ENCODE results near the gene TEDC1. TPM values are rescaled to one million over a fixed set of nuclear protein-coding genes. Genes with fewer than 3 reads are reported as not detected.
"Not testable (repeated sequence)": the region's sequence is repeated elsewhere in the genome, so short reads cannot be mapped to it uniquely, and the experiment has no call there.

Gene TEDC1
- polyA plus RNA-seq, 6 donors from 2014 or later: 3.5 to 13.6 (median 8.3) TPM

GRCh38 chr14:105533811-105534498 is 42.9 kb downstream of the TEDC1 start:
- no peak for ATAC-seq (ENCODE audit: low read depth in 2 of 2)
- no peaks in the 10 kb centered on the region for H3K9me3 Mint-ChIP-seq
- H3K36me3 Mint-ChIP-seq: no peaks in the 10 kb centered on the region
- no peak for DNase-seq
- H3K4me3 Mint-ChIP-seq: peak overlapping the region in 6 of 8 donors; percentile 15 to 42 (median 24)
- no peaks in the 10 kb centered on the region for H3K27me3 Mint-ChIP-seq
- peak overlapping the region in 3 of 6 donors; percentile 26 to 94 (median 67) for H3K27ac Mint-ChIP-seq
- peaks cover 34 to 46% (median 40%) of the 10 kb centered on the region in 3 donors for H3K4me1 Mint-ChIP-seq

GRCh38 chr14:105534586-105534985 is 43.5 kb downstream of the TEDC1 start:
- no peaks in the 10 kb centered on the region for H3K9me3 Mint-ChIP-seq
- no peak overlapping the region for H3K27ac Mint-ChIP-seq
- ATAC-seq (ENCODE audit: low read depth in 2 of 2) (no peak), DNase-seq (no peak)
- H3K4me3 Mint-ChIP-seq: no peak overlapping the region
- H3K27me3 Mint-ChIP-seq: no peaks in the 10 kb centered on the region
- H3K36me3 Mint-ChIP-seq: no peaks in the 10 kb centered on the region
- H3K4me1 Mint-ChIP-seq: peaks cover 34 to 42% (median 40%) of the 10 kb centered on the region in 3 donors

GRCh38 chr14:105536051-105536450 is 45.0 kb downstream of the TEDC1 start:
- no peak for DNase-seq
- Mint-ChIP-seq H3K9me3 (no peaks in the 10 kb centered on the region), H3K4me3 (peak overlapping the region in 1 of 8 donors; percentile 9), H3K36me3 (no peaks in the 10 kb centered on the region), H3K27ac (no peak overlapping the region), H3K27me3 (no peaks in the 10 kb centered on the region), H3K4me1 (peaks cover 29 to 34% (median 31%) of the 10 kb centered on the region in 3 donors)
- no peak for ATAC-seq (ENCODE audit: low read depth in 2 of 2)

- no peaks in the 10 kb centered on the region for H3K36me3 Mint-ChIP-seq
- H3K27me3 Mint-ChIP-seq: peaks cover 0 to 8% (median 0%) of the 10 kb centered on the region in 3 donors
- peak overlapping the region in 1 of 8 donors; percentile 70 for H3K4me3 Mint-ChIP-seq
- H3K4me1 Mint-ChIP-seq: peaks cover 22 to 28% (median 25%) of the 10 kb centered on the region in 3 donors
- H3K9me3 Mint-ChIP-seq: peaks cover 0 to 3% (median 0%) of the 10 kb centered on the region in 7 donors
- DNase-seq (no peak), ATAC-seq (ENCODE audit: low read depth in 2 of 2) (no peak)
- peak overlapping the region in 3 of 6 donors; percentile 26 to 75 (median 66) for H3K27ac Mint-ChIP-seq
Observed at GRCh38 chr14:105536691-105537579, 45.9 kb downstream of the TEDC1 start.

- ATAC-seq (ENCODE audit: low read depth in 2 of 2) (peak; percentile 74 to 82), DNase-seq (peak; percentile 69)
- H3K27me3 Mint-ChIP-seq: peaks cover 0 to 9% (median 0%) of the 10 kb centered on the region in 3 donors
- peaks cover 0 to 9% (median 5%) of the 10 kb centered on the region in 7 donors for H3K9me3 Mint-ChIP-seq
- H3K27ac Mint-ChIP-seq: peak overlapping the region in 4 of 6 donors; percentile 39 to 66 (median 56)
- H3K4me3 Mint-ChIP-seq: no peak overlapping the region
- peaks cover 13 to 19% (median 16%) of the 10 kb centered on the region in 3 donors for H3K4me1 Mint-ChIP-seq
- H3K36me3 Mint-ChIP-seq: peaks cover 0 to 3% of the 10 kb centered on the region in 2 donors
Observed at GRCh38 chr14:105537580-105538474, 46.8 kb downstream of the TEDC1 start.

- no peak for DNase-seq
- peaks cover 0 to 9% (median 0%) of the 10 kb centered on the region in 3 donors for H3K27me3 Mint-ChIP-seq
- peaks cover 6 to 16% (median 12%) of the 10 kb centered on the region in 7 donors for H3K9me3 Mint-ChIP-seq
- ATAC-seq (ENCODE audit: low read depth in 2 of 2): no peak
- peaks cover 6 to 12% (median 11%) of the 10 kb centered on the region in 3 donors for H3K4me1 Mint-ChIP-seq
- H3K27ac Mint-ChIP-seq: peak overlapping the region in 1 of 6 donors; percentile 39
- H3K4me3 Mint-ChIP-seq: no peak overlapping the region
- H3K36me3 Mint-ChIP-seq: peaks cover 0 to 10% of the 10 kb centered on the region in 2 donors
Observed at GRCh38 chr14:105538481-105539049, 47.5 kb downstream of the TEDC1 start.

- ATAC-seq (ENCODE audit: low read depth in 2 of 2): no peak
- no peak for DNase-seq
- H3K4me3 Mint-ChIP-seq: no peak overlapping the region
- no peak overlapping the region for H3K27ac Mint-ChIP-seq
- H3K4me1 Mint-ChIP-seq: peaks cover 0 to 5% (median 4%) of the 10 kb centered on the region in 3 donors
- H3K9me3 Mint-ChIP-seq: peaks cover 7 to 21% (median 16%) of the 10 kb centered on the region in 7 donors
- H3K27me3 Mint-ChIP-seq: peaks cover 0 to 9% (median 0%) of the 10 kb centered on the region in 3 donors
- peaks cover 0 to 10% of the 10 kb centered on the region in 2 donors for H3K36me3 Mint-ChIP-seq
Observed at GRCh38 chr14:105540811-105541210, 49.8 kb downstream of the TEDC1 start.

GRCh38 chr14:105541218-105541875 is 50.3 kb downstream of the TEDC1 start:
- H3K27ac Mint-ChIP-seq: peak overlapping the region in 1 of 6 donors; percentile 23
- peaks cover 7 to 21% (median 16%) of the 10 kb centered on the region in 7 donors for H3K9me3 Mint-ChIP-seq
- H3K36me3 Mint-ChIP-seq: peaks cover 0 to 10% of the 10 kb centered on the region in 2 donors
- peaks cover 0 to 5% (median 4%) of the 10 kb centered on the region in 3 donors for H3K4me1 Mint-ChIP-seq
- DNase-seq (no peak), ATAC-seq (ENCODE audit: low read depth in 2 of 2) (no peak)
- peaks cover 0 to 9% (median 0%) of the 10 kb centered on the region in 3 donors for H3K27me3 Mint-ChIP-seq
- peak overlapping the region in 2 of 8 donors; percentile 39 to 57 for H3K4me3 Mint-ChIP-seq

GRCh38 chr14:105545676-105546075 is 54.6 kb downstream of the TEDC1 start:
- not testable (repeated sequence) for DNase-seq; H3K27me3 Mint-ChIP-seq; ATAC-seq (ENCODE audit: low read depth in 2 of 2); H3K4me1 Mint-ChIP-seq; H3K4me3 Mint-ChIP-seq; H3K36me3 Mint-ChIP-seq
- peaks cover 7 to 27% (median 16%) of the 10 kb centered on the region in 7 donors for H3K9me3 Mint-ChIP-seq
- H3K27ac Mint-ChIP-seq: peak overlapping the region in 1 of 6 donors; percentile 69

- not testable (repeated sequence) for H3K4me1 Mint-ChIP-seq; H3K27me3 Mint-ChIP-seq; H3K36me3 Mint-ChIP-seq; DNase-seq; H3K4me3 Mint-ChIP-seq; ATAC-seq (ENCODE audit: low read depth in 2 of 2); H3K27ac Mint-ChIP-seq
- H3K9me3 Mint-ChIP-seq: peaks cover 7 to 27% (median 16%) of the 10 kb centered on the region in 7 donors
Observed at GRCh38 chr14:105546410-105546809, 55.4 kb downstream of the TEDC1 start.

GRCh38 chr14:105547072-105547471 is 56.0 kb downstream of the TEDC1 start:
- H3K9me3 Mint-ChIP-seq: peaks cover 7 to 27% (median 14%) of the 10 kb centered on the region in 7 donors
- not testable (repeated sequence) for H3K36me3 Mint-ChIP-seq; ATAC-seq (ENCODE audit: low read depth in 2 of 2); H3K4me1 Mint-ChIP-seq; H3K4me3 Mint-ChIP-seq; H3K27ac Mint-ChIP-seq; DNase-seq; H3K27me3 Mint-ChIP-seq

- Mint-ChIP-seq H3K27ac (no peak overlapping the region), H3K4me1 (no peaks in the 10 kb centered on the region), H3K9me3 (peaks cover 6 to 22% (median 11%) of the 10 kb centered on the region in 7 donors), H3K4me3 (no peak overlapping the region), H3K27me3 (no peaks in the 10 kb centered on the region), H3K36me3 (peaks cover 0 to 8% of the 10 kb centered on the region in 2 donors)
- DNase-seq (no peak), ATAC-seq (ENCODE audit: low read depth in 2 of 2) (no peak)
Observed at GRCh38 chr14:105547741-105548169, 56.7 kb downstream of the TEDC1 start.

Measured in naive B cell (primary cell).